HG02798 (cell line): ENCODE data around the gene RFX7.
"Not testable (repeated sequence)": the region's sequence is repeated elsewhere in the genome, so short reads cannot be mapped to it uniquely, and the experiment has no call there.

Experiments
- ATAC-seq: cut with Tn5 transposase; IDR thresholded peaks from one replicate; pipeline ENCODE4 v1.9.1; 2021; ENCODE audit warnings: mild to moderate bottlenecking; ENCODE audit not compliant: unreplicated experiment, poor library complexity

Gene RFX7

GRCh38 chr15:56154768-56155167 lies 88.9 kb downstream of the RFX7 start:
- ATAC-seq = not testable (repeated sequence)

GRCh38 chr15:56150204-56150603 lies 93.5 kb downstream of the RFX7 start:
- ATAC-seq = no peak

GRCh38 chr15:56148064-56148463 lies 95.6 kb downstream of the RFX7 start:
- ATAC-seq = no peak

GRCh38 chr15:56146756-56147155 lies 96.9 kb downstream of the RFX7 start:
- ATAC-seq = no peak

GRCh38 chr15:56128081-56128480 lies 115.6 kb downstream of the RFX7 start:
- ATAC-seq = no peak

GRCh38 chr15:56126409-56126808 lies 117.3 kb downstream of the RFX7 start:
- no peak for ATAC-seq

GRCh38 chr15:56124391-56124790 lies 119.3 kb downstream of the RFX7 start:
- ATAC-seq = no peak

- no peak for ATAC-seq
Observed at GRCh38 chr15:56105855-56106254, 137.8 kb downstream of the RFX7 start.

GRCh38 chr15:56102441-56102840 lies 141.2 kb downstream of the RFX7 start:
- ATAC-seq = no peak

- no peak for ATAC-seq
Observed at GRCh38 chr15:56099311-56099710, 144.4 kb downstream of the RFX7 start.

GRCh38 chr15:56098195-56098863 lies 145.3 kb downstream of the RFX7 start:
- ATAC-seq = no peak

GRCh38 chr15:56095406-56095805 lies 148.3 kb downstream of the RFX7 start:
- ATAC-seq = no peak

- no peak for ATAC-seq
Observed at GRCh38 chr15:56094171-56094570, 149.5 kb downstream of the RFX7 start.

GRCh38 chr15:56088389-56088788 lies 155.3 kb downstream of the RFX7 start:
- no peak for ATAC-seq

- ATAC-seq = no peak
Observed at GRCh38 chr15:56086566-56086965, 157.1 kb downstream of the RFX7 start.

- ATAC-seq = no peak
Observed at GRCh38 chr15:56082263-56082761, 161.4 kb downstream of the RFX7 start.

- ATAC-seq = no peak
Observed at GRCh38 chr15:56077081-56077480, 166.6 kb downstream of the RFX7 start.

GRCh38 chr15:56076640-56077039 lies 167.0 kb downstream of the RFX7 start:
- ATAC-seq = no peak

- no peak for ATAC-seq
Observed at GRCh38 chr15:56074481-56075265, 169.0 kb downstream of the RFX7 start.

GRCh38 chr15:56064152-56064551 lies 179.5 kb downstream of the RFX7 start:
- ATAC-seq = no peak

GRCh38 chr15:56059716-56060115 lies 184.0 kb downstream of the RFX7 start:
- no peak for ATAC-seq

GRCh38 chr15:56058986-56059385 lies 184.7 kb downstream of the RFX7 start:
- ATAC-seq = no peak
